ENCODE measurements around the gene ABRACL.

- no peak for TF ChIP-seq CTCF (IDR thresholded peaks at IDR 0.05; ENCODE audit: low read depth, low read length)
- TF ChIP-seq POLR2A (IDR thresholded peaks at IDR 0.05; ENCODE audit: extremely low read depth, insufficient read length) = no peak
- TF ChIP-seq MAX (IDR thresholded peaks at IDR 0.05; ENCODE audit: low read depth, low read length) = no peak
Observed at GRCh38 chr6:139080255-139080920, 51.8 kb downstream of the ABRACL start.
